H1 (cell line): ENCODE data around the gene GUF1. TPM values are rescaled to one million over a fixed set of nuclear protein-coding genes. Genes with fewer than 3 reads are reported as not detected.

Experiments
- ASH2L ChIP-seq: fragments of 200-600, 300-600 bp; sonication (generic); IDR thresholded peaks from one replicate; pipeline ENCODE4 v1.7.1; 2017; ENCODE audit warnings: low read length
- BACH1 ChIP-seq: IDR thresholded peaks from 2 replicates; pipeline ENCODE4 v1.6.1; 2012; ENCODE audit warnings: low read length, improper control_type of control experiment
- CBX5 ChIP-seq: fragments of 300-800, 300-1000 bp; sonication (generic); IDR thresholded peaks from 2 replicates; pipeline ENCODE4 v1.7.1; 2016; ENCODE audit warnings: antibody characterized with exemption, low read length, low read depth
- CHD1 ChIP-seq: IDR thresholded peaks from 2 replicates; pipeline ENCODE4 v1.6.1; 2012; ENCODE audit warnings: low read depth, low read length, improper control_type of control experiment
- CTBP2 ChIP-seq: IDR thresholded peaks from 2 replicates; pipeline ENCODE4 v1.7.0; 2011; ENCODE audit warnings: borderline replicate concordance, mild to moderate bottlenecking, moderate library complexity, mixed read lengths, low read length; ENCODE audit not compliant: insufficient read depth, insufficient read length
- E2F6 ChIP-seq: IDR thresholded peaks from 2 replicates; pipeline ENCODE4 v1.6.1; 2012; ENCODE audit warnings: inconsistent platforms
- EP300 ChIP-seq, 2 experiments: IDR thresholded peaks; 1 replicate in 1 of 2; 2 replicates in 1 of 2; pipeline ENCODE4 v1.6.1; 2011 to 2012; ENCODE audit warnings: low read depth in 2 of 2, low read length in 2 of 2, mild to moderate bottlenecking in 2 of 2, borderline replicate concordance in 1 of 2, inconsistent platforms in 1 of 2, moderate library complexity in 1 of 2
- GABPA ChIP-seq: IDR thresholded peaks from 2 replicates; pipeline ENCODE4 v1.6.1; 2011; ENCODE audit warnings: mild to moderate bottlenecking, low read length, moderate library complexity, borderline replicate concordance; ENCODE audit not compliant: insufficient read depth
- HDAC6 ChIP-seq: IDR thresholded peaks from one replicate; pipeline ENCODE4 v1.7.1; 2012; ENCODE audit warnings: low read depth, mild to moderate bottlenecking, inconsistent platforms, low read length, moderate library complexity
- JUND ChIP-seq: IDR thresholded peaks from 2 replicates; pipeline ENCODE4 v1.6.1; 2011; ENCODE audit warnings: mild to moderate bottlenecking, improper control_type of control experiment, low read length
- MAFK ChIP-seq: IDR thresholded peaks from 2 replicates; pipeline ENCODE4 v1.6.1; 2012; ENCODE audit warnings: low read depth, mild to moderate bottlenecking, improper control_type of control experiment, low read length
- MAX ChIP-seq: IDR thresholded peaks from 2 replicates; pipeline ENCODE4 v1.6.1; 2012; ENCODE audit warnings: inconsistent platforms
- PHF8 ChIP-seq: fragments of 200-600 bp; sonication (generic); conservative IDR thresholded peaks from 2 replicates; pipeline ENCODE4 v1.7.1; 2012; ENCODE audit warnings: low read depth, mild to moderate bottlenecking, inconsistent platforms, low read length, moderate library complexity
- POLR2A ChIP-seq, 2 experiments: IDR thresholded peaks; 1 replicate in 1 of 2; 2 replicates in 1 of 2; pipeline ENCODE4 v1.6.1; 2011; ENCODE audit warnings: low read depth in 2 of 2, low read length in 2 of 2, mild to moderate bottlenecking in 2 of 2; ENCODE audit errors: control extremely low read depth in 1 of 2
- POU5F1 ChIP-seq: IDR thresholded peaks from 2 replicates; pipeline ENCODE4 v1.6.1; 2011; ENCODE audit warnings: low read depth, mild to moderate bottlenecking, low read length, moderate library complexity
- RBBP5 ChIP-seq: IDR thresholded peaks from 2 replicates; pipeline ENCODE4 v1.7.1; 2012; ENCODE audit warnings: low read depth, mild to moderate bottlenecking, inconsistent platforms, low read length, moderate library complexity, borderline replicate concordance
- SAP30 ChIP-seq: fragments of 300-600 bp; sonication (generic); IDR thresholded peaks from 2 replicates; pipeline ENCODE4 v1.7.1; 2012; ENCODE audit warnings: low read length, moderate library complexity, mild to moderate bottlenecking, inconsistent platforms; ENCODE audit not compliant: insufficient read depth, insufficient replicate concordance
- SIN3A ChIP-seq, 2 experiments: IDR thresholded peaks in 1 of 2; conservative IDR thresholded peaks in 1 of 2; 2 replicates each; pipeline ENCODE4 v1.6.1; 2011 to 2012; ENCODE audit warnings: low read length in 2 of 2, improper control_type of control experiment in 1 of 2, low read depth in 1 of 2, mild to moderate bottlenecking in 1 of 2
- SP1 ChIP-seq: IDR thresholded peaks from 2 replicates; pipeline ENCODE4 v1.6.1; 2011; ENCODE audit warnings: low read depth, low read length
- SP2 ChIP-seq: IDR thresholded peaks from 2 replicates; pipeline ENCODE4 v1.6.1; 2012; ENCODE audit warnings: mild to moderate bottlenecking, low read length, inconsistent platforms
- USF2 ChIP-seq: IDR thresholded peaks from 2 replicates; pipeline ENCODE4 v1.6.1; 2011; ENCODE audit warnings: low read length, improper control_type of control experiment
- ZNF274 ChIP-seq: IDR thresholded peaks from 2 replicates; pipeline ENCODE4 v1.7.0; 2012; ENCODE audit warnings: low read length, borderline replicate concordance; ENCODE audit errors: extremely low read depth
- polyA plus RNA-seq, 7 experiments: library from polyadenylated mRNA; depleted of rRNA in 3 of 7; stranded (reverse) in 5 of 7; unstranded in 2 of 7; fragments of >200 nt in 5 of 7; fragments of 200-250 nt in 2 of 7; gene quantifications; 1 replicate in 5 of 7; 2 replicates in 1 of 7; 4 replicates in 1 of 7; pipeline versions ENCODE4 v1.2.1 to v1.2.3, GENCODE V29; 2011 to 2013; ENCODE audit warnings: missing spikeins in 2 of 7, mixed read lengths in 2 of 7
- total RNA-seq: library from RNA; stranded (reverse); fragmentation: NEBNext Ultra II Directional; extraction: Animal tissue kit (Norgen Biotek cat#: 25700); gene quantifications from 2 replicates; pipeline ENCODE4 v1.2.1, GENCODE V29; 2021

GUF1 gene
- total and polyA plus RNA-seq, 2 of the 8 experiments (the other 6 are each of a cell fraction or from before 2014, with no cell fraction given) = 14.8 to 30.6 TPM

GRCh38 chr4:44726038-44726871 is 48.0 kb downstream of the GUF1 start, which contains the start of gene GNPDA2 (continued):
- TF ChIP-seq USF2 (no peak), MAX (peak; percentile 88), POLR2A (IDR thresholded peaks at IDR 0.05; ENCODE audit: control extremely low read depth in 1 of 2, low read depth in 2 of 2, low read length in 2 of 2) (peak; percentile 23 to 86), BACH1 (no peak; the same call in 1 of the 2 replicates), RBBP5 (peak; percentile 74), POU5F1 (no peak), CBX5 (no peak), E2F6 (peak; percentile 96), SIN3A (conservative IDR thresholded peaks at IDR 0.05 in 1 of 2, IDR thresholded peaks at IDR 0.05 in 1 of 2; ENCODE audit: low read depth in 1 of 2, low read length in 2 of 2) (no peak), SP2 (no peak), SP1 (no peak), CHD1 (no peak), PHF8 (peak; percentile 49; the same call in 1 of the 2 replicates), HDAC6 (no peak), GABPA (no peak), SAP30 (peak; percentile 70), EP300 (IDR thresholded peaks at IDR 0.05; ENCODE audit: borderline replicate concordance in 1 of 2, low read depth in 2 of 2, low read length in 2 of 2) (no peak), CTBP2 (no peak), MAFK (no peak), ASH2L (peak; percentile 91), ZNF274 (no peak), JUND (no peak)
